AG08396 (cell line): ENCODE data around the gene COPE.
"Not testable (repeated sequence)": the region's sequence is repeated elsewhere in the genome, so short reads cannot be mapped to it uniquely, and the experiment has no call there.

ENCODE experiments used
- DNase-seq: peaks from one replicate; pipeline ENCODE4 v3.0.0; 2012; ENCODE audit warnings: low spot score, mixed read lengths

Gene COPE

DNA sequence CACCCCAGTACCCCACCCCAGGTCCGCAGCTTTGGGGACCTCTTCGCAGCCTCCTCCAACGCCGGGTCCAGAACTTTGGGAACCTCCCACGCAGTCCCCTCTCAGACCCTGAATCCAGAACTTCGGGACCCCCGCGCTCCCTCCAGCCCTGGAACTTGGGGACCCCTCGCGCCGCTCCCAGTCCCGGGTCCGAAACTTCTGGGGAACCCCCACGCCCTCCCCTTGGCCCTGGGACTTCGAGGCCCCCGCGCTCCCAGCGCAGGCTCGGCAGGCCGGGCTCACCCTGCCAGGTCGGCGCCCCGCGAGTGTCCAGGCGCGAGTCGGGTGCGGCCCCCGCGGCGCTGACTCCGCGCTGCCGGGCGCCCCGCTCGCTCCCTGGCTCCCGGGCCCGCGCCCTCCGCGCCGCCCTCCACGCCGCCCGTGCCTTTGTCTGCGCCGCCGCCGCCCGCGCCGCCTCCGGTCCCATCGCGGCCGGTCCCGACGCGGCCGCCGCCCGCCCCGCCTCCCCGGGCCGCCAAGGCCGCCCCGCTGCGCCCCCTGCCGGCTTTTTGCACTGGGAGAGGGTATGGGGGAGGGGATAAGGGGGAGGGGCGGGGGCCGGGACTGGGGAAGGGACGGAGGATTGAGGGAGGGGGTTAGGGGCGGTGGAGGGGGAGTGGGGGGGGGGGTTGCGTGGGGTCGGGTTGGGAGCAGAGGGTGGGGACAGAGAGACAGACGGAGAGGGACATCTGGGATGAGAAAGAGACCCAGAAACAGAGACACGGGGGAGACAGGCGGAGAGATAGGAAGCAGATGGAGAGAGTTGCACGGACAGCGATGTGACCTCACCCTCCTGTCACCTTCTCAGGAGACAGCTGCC lies 21.8 kb upstream of the COPE start, which contains the start of gene HOMER3:
Gene HOMER3 (minus strand): TSS at position 449 of the 859 bp plus-strand sequence. CDS start 2,235 bp downstream, outside the sequence.
- DNase-seq = peak; percentile 95

DNA sequence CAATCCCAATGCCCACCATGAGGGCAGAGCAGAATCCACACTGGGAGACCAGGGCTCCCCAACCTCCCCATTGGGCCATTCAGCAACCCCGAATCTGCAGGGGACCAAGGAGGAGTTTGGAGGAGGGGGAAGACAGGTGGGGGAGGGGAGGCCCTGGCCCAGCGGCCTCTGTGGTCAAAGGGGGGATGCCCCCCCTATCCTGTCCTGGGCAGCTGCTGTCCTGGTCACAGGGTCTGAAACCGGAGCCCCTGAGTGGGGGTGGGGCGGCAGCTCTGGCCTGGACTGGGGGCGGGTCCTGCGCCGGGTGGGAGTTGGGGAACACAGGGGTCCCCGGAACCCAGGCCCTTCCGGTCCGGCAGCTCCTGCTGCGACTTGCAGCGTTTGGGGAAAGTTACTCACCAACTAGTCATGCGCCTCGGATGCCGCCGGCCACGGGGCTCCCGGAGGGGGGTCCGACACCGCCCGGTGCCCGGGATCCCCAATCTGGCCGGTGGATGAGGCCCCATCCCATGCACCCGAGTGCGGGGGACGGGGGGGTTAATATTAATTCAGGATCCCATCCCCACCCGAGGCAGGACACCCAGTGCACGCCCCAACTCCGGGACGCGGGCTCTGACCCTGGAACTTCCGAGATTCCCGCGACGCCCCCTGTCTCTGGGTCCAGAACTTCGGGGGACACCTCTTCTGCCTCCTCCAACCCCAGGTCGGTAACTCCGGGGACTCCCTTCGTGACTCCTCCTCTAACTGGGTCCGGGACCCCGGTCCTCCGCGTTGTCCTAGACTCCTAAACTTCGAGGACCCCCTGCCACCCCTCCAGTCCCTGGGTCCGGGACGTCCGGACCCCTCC lies 21.0 kb upstream of the COPE start:
- DNase-seq = peak; percentile 86

DNA sequence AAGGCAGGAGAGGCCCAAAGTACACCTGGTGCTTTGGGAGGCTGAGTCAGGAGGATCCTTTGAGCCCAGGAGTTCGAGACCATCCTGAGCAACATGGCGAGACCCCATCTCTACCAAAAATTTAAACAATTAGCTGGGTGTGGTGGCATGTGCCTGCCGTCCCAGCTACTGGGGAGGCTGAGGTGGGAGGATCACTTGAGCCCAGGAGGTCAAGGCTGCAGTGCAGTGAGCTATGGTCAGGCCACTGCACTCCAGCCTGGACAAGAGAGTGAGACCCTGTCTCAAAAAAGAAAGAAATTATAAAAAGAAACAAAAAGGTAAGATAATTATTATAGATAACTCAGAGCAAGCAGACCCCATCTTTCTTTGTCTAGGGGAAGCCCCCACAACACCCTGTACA lies 20.0 kb upstream of the COPE start:
- DNase-seq = no peak

- no peak for DNase-seq
Observed at GRCh38 chr19:18933297-18933696, 14.1 kb upstream of the COPE start.

DNA sequence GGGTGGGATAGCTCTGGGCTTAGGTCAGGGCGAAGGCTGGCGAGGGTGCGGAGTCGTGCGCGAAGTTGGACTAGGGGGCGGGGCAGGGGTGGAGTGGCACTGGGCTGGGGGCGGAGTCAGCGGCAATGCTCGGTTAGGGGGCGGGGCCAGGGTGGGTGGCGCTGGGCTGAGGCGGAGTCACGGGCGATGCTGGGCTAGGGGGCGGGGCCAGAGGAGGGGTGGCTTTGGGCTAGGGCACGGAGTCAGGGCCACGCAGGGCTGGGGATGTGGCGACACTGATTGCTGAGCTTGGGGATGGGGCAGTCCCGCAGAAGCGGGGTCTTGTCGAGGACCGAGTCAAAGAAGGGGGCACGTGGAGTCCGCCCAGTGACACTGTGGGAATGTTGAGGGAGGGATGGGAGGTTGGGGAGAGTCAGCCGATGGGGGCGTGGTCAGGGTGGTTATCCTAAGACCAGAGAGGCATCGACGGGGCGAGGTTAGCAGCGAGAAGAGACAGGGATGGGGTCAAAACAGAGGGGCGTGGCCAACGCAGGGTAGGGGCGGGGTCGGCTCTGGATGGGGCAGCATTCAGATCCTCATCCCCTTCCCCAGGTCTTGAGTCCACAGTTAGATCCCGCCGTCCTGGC lies 13.1 kb upstream of the COPE start:
- peak; percentile 91 for DNase-seq

GRCh38 chr19:18931316-18932162 lies 12.4 kb upstream of the COPE start:
- no peak for DNase-seq

GRCh38 chr19:18929311-18929710 lies 10.1 kb upstream of the COPE start:
- no peak for DNase-seq

DNA sequence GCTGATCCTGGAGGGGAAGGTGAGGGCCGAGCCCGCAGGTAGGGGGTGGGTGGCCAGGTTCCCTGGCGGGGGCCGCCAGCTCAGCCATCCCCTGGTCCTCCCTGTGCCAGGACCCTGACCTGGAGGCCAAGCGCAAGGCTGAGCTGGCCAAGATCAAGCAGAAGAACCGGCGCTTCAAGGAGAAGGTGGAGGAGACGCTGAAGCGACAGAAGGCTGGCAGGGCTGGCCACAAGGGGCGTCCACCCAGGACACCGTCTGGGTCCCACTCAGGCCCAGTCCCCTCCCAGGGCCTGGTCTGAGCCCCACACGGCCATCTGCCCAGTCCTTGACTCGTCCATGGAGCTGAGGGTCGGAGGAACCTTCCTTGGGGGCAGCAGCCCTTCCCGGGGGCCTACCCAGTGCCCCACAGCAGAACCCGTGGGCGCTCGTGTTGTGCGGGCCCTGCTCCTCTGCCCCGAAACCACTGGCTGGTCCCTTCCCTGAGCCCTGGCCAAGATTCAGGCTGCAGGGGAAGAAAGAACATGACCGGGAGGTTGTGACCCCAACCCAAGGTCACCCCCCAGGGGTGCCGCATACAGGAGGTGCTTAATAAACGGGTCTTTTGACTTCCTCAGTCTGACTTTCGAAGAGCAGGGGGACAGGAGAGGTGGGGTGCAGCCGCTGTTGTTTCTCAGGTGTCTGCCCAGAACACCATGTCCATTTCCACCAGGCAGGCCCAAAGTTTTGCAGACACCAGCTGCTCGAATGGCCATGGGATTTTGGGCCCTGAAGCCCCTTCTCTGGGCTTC lies 9.0 kb upstream of the COPE start:
- DNase-seq = no peak

DNA sequence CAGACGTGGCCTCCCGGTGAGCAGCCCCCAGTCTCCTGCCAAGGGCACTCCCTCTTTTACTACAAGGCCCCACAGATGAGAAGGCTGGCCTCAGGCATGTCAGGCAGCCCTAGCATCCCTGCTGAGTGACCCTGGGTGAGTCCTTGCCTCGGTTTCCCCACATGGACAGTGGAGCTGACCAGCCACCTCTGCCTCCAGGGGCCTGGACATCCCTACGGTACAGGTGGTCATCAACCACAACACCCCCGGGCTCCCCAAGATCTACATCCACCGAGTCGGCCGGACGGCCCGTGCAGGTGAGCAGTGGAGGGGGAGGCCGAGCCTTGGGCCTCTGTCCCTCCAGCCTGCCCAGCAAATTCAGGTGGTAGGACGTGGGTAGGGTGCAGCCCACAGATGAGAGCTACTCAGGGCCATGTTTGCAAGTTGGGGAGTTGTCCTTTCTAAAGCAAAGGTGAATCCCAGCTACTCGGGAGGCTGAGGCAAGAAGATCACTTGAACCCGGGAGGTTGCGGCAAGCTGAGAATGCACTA lies 5.6 kb upstream of the COPE start:
- no peak for DNase-seq

GRCh38 chr19:18922228-18922985 lies 3.2 kb upstream of the COPE start:
- no peak for DNase-seq

DNA sequence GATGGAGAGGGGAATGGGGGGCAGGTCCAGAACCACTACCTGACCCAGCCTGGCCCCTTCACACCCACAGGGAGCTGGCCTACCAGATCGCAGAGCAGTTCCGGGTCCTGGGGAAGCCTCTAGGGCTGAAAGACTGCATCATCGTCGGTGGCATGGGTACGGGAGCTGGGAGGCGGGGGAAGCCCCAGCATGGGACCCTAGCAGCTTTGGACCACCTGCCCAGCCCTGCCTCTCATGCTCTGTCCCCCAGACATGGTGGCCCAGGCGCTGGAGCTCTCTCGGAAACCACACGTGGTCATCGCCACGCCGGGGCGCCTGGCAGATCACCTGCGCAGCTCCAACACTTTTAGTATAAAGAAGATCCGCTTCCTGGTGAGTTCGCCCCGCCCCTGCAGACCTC lies 2.4 kb upstream of the COPE start:
- no peak for DNase-seq

- no peak for DNase-seq
Observed at GRCh38 chr19:18920400-18920799, 1.2 kb upstream of the COPE start.

DNA sequence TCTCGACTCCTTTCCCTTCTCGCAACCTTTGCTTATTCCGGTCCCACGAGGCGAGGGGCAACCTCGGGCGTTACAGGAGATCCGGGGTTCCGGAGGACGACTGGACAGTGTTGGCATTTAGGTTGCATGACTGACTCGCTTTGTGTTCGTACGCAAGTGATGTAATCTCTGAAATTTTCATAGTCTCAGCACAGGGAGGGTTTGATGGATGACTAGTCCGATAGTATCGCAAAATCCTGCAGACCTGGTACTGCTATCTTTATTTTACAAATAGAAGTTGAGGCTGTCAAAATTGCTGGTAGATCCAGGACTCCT lies 670 bp upstream of the COPE start:
- DNase-seq = no peak

DNA sequence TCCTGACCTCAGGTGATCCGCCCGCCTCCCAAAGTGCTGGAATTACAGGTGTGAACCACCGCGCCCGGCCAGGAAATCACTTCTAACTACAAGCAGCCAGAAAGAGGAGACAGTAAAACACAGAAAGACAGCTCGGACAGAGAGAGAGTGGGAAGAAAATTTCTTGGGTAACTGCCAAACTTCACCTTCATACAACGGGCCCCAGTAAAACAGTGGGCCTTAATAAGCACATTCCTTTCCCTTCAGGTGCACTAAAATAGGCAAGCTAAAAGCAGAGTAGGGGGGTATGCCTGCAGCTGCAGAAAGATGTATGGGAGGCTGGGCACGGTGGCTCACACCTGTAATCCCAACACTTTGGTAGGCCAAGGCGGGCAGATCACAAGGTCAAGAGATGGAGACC lies 1.6 kb downstream of the COPE start:
- DNase-seq = not testable (repeated sequence)

- peak; percentile 68 for DNase-seq
Observed at GRCh38 chr19:18915639-18916038, 3.5 kb downstream of the COPE start.

DNA sequence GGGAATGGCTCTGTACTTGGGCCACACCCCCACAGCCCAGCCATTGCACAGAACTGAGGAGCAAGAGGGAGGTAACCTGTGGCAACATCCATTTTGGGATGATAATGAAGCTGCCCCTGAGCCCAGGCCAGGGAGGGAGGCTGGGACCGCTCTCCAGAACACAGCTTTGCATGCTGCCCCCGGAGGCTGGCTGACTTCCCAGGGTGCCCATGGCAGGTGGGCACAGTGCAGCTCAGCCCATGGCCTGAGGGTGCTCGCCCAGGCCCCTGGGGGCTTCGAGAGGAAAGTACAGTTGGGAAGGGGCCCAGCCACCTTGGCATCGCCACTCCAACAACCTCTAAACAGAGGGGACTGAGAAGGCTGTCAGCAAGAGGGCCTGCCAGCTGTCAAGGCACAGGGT lies 5.7 kb downstream of the COPE start:
- DNase-seq = no peak

- DNase-seq = no peak
Observed at GRCh38 chr19:18912933-18913332, 6.3 kb downstream of the COPE start.

DNA sequence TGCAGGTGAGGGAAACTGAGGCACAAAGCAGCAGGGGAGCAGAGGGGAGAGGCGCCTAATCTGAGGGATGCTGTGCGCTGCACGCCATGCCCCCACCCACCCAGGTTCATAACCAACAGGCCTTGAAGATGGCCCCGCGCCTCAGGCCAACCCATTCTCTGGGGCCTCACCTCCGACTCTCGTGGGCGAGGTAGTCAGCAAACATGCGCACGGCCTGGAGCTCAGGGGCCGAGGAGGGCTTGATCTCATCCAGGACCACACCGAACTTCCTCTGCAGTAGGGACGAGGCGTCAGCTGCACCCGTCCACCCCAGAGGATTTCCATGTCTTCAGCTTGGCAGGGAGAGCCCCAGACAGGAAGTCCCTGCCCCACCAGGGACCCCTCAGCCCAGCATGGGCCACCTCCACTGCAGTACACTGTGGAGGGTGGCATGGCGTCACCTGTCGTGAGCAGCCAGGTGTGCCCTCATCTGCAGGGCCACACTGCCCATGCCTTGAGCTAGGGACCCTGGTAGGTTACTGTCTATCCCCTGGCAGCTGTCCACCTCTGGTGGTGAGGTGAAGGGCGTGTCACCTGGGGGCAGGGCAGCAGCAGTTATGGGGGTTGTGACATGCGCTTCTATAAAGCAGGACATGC lies 8.3 kb downstream of the COPE start:
- no peak for DNase-seq

- no peak for DNase-seq
Observed at GRCh38 chr19:18910010-18910409, 9.2 kb downstream of the COPE start.
